Heart left ventricle (tissue), 16 donors: Measurements from ENCODE around the gene NTM. TPM values are rescaled to one million over a fixed set of nuclear protein-coding genes. Genes with fewer than 3 reads are reported as not detected.

Experiments used
- ATAC-seq, 4 donors: fragments of 200-7000 bp; cut with Tn5 transposase; one replicate each; pipeline ENCODE4 v1.9.1; 2020 to 2022; ENCODE audit warnings: moderate library complexity in 4 of 4, mild to moderate bottlenecking in 3 of 4, moderate number of reproducible peaks in 1 of 4
- DNase-seq, 5 donors: peaks; one replicate each; pipeline ENCODE4 v3.0.0-alpha.2; 2020
- H3K27ac ChIP-seq, 12 donors: fragments of 200-600 bp; sonication (generic) in 4 of 12; one replicate each; pipeline versions ENCODE4 v1.5.0 to v1.8.0; 2016 to 2022; ENCODE audit warnings: mild to moderate bottlenecking in 2 of 12
- H3K27me3 ChIP-seq, 9 donors: fragments of 200-600 bp; sonication (generic) in 2 of 9; one replicate each; pipeline versions ENCODE4 v1.5.1 to v1.8.0; 2016 to 2022; ENCODE audit warnings: mild to moderate bottlenecking in 3 of 9
- H3K36me3 ChIP-seq, 9 donors: fragments of 200-600 bp; sonication (generic) in 2 of 9; one replicate each; pipeline versions ENCODE4 v1.5.0 to v1.8.0; 2018 to 2022; ENCODE audit warnings: mild to moderate bottlenecking in 2 of 9
- H3K4me1 ChIP-seq, 12 donors: fragments of 200-600 bp; sonication (generic) in 4 of 12; one replicate each; pipeline versions ENCODE4 v1.5.0 to v1.8.0; 2016 to 2022; ENCODE audit warnings: mild to moderate bottlenecking in 3 of 12
- H3K4me3 ChIP-seq, 12 donors: fragments of 200-600 bp; sonication (generic) in 4 of 12; one replicate each; pipeline versions ENCODE4 v1.5.0 to v1.8.0; 2017 to 2022; ENCODE audit warnings: mild to moderate bottlenecking in 9 of 12, moderate library complexity in 4 of 12
- H3K9me3 ChIP-seq, 12 donors: fragments of 200-600 bp; sonication (generic) in 4 of 12; one replicate each; pipeline versions ENCODE4 v1.5.0 to v1.8.0; 2016 to 2022; ENCODE audit warnings: mild to moderate bottlenecking in 1 of 12
- POLR2A ChIP-seq, 2 donors: fragments of 450-650 bp; IDR thresholded peaks; one replicate each; pipeline ENCODE4 v1.6.1; 2017; ENCODE audit warnings: antibody characterized with exemption in 2 of 2, mild to moderate bottlenecking in 2 of 2, moderate library complexity in 2 of 2
- WGBS, 4 donors: extraction: QIAGEN DNeasy Blood & Tissue Kit in 2 of 4; methylation state at CpG; one replicate each; pipeline versions ENCODE4 v1.1.5 to v1.1.7; 2013 to 2018; 5-methylcytosine and 5-hydroxymethylcytosine counted together
- intact Hi-C, 10 donors: fragments of 100-400 bp; cut with DNase I; formaldehyde crosslinking; loops; one replicate each; pipeline versions ENCODE4 v1.11.1 to v1.14.2; 2022
- polyA plus RNA-seq, 2 donors: library from polyadenylated mRNA; stranded (reverse); fragments of 200-250 nt; gene quantifications; one replicate each; pipeline ENCODE4 v1.2.3, GENCODE V29; 2013
- total RNA-seq, 9 donors: library from RNA; depleted of rRNA in 2 of 9; stranded (reverse); fragments of >200 nt in 2 of 9; fragmentation: NEBNext Ultra II Directional in 3 of 9; extraction: Animal tissue kit (Norgen Biotek cat#: 25700) in 3 of 9; gene quantifications; one replicate each; pipeline versions ENCODE4 v1.1.0 to v1.2.4, GENCODE V29; 2016 to 2023
- TF ChIP-seq, protein P1 (sequence below), 12 donors: fragments of 200-600 bp; sonication (generic) in 4 of 12; IDR thresholded peaks; one replicate each; pipeline versions ENCODE4 v1.5.0 to v1.8.0; 2018 to 2022; ENCODE audit warnings: antibody characterized with exemption in 12 of 12, mild to moderate bottlenecking in 5 of 12
- donor health status: ischemic (EF 13 %, LVEDD 7.1; RV severe dilation, severe dysfunction).
- donor health status: healthy with polysubstance abuse.
- donor health status: DM: no; HTN: yes; CAD: no.
- donor health status: DM: no; HTN: no; CAD: no.
- donor health status: ischemic (EF 25% LVEDD 6.9; RV normal size, moderate dysfunction).
- donor health status: ischemic (EF 25% LVEDD 5.7; RV mildly dilated, moderate dysfunction).
- donor health status: healthy.
- donor health status: DM: yes; HTN: yes; CAD: no.
- donor health status: ischemic (EF 35%, LVEDD 5.7; RV mildly dilated, moderate dysfunction).
- donor health status: nonischemic (EF 11% LVEDD 7.7; RV severe dilation, severe dysfunction).
- donor health status: DM: yes; HTN: yes; CAD: no.
- donor health status: PGD.
- donor health status: ischemic (EF 29% LVEDD 5.4; RV normal size, mild dysfunction).
- donor health status: nonischemic (EF 23%, LVEDD 6.1; RV moderate dilation, normal function).

Gene NTM
- total and polyA plus RNA-seq, 11 donors, result 0.40 to 7.7 (median 1.5) TPM

DNA sequence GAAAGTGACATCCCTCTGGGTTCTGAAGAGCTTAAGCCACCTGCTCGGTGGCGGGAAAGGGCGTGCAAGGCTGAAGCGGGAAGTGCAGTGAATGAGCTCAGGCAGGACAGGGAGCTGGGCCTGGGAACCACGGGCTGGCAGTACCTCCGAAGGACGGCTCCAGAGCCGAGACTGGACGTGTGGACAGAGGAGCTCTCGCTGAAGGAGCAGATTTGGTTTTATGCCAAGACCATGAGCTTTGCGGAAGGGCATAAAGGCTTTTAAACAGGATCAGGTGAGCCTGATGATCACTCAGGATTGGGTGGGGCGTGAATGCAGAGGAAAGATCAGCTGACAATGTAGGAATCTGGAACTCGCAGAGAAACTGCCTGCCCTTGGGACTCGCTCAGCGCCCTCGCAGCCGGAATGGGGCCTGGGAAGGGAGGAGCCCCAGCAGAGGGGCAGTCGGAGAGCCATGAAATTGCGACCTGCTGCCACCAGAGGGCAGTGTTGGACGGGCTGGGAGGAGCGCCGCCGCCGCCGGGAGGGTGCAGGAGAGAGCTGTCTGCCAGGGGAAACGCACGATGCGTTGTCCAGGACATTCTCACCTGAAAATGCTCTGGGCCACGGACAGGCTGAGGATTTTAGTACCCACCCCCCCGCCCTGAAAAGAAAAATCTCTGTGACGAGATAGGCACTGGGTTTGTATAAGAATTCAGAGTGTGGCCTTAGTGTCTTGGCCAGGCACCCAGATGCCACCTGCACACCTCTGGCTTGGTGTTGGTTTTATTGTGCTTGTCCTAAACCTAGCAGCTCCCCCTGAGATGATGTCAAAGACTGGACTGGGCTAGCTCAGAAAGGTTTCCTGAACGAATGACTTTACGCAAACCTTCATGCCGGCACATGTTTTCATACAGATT lies 324.4 kb downstream of the NTM start:
- peaks cover 0 to 9% (median 4%) of the 10 kb centered on the region in 12 donors for H3K4me1 ChIP-seq
- TF ChIP-seq, protein P1, sequence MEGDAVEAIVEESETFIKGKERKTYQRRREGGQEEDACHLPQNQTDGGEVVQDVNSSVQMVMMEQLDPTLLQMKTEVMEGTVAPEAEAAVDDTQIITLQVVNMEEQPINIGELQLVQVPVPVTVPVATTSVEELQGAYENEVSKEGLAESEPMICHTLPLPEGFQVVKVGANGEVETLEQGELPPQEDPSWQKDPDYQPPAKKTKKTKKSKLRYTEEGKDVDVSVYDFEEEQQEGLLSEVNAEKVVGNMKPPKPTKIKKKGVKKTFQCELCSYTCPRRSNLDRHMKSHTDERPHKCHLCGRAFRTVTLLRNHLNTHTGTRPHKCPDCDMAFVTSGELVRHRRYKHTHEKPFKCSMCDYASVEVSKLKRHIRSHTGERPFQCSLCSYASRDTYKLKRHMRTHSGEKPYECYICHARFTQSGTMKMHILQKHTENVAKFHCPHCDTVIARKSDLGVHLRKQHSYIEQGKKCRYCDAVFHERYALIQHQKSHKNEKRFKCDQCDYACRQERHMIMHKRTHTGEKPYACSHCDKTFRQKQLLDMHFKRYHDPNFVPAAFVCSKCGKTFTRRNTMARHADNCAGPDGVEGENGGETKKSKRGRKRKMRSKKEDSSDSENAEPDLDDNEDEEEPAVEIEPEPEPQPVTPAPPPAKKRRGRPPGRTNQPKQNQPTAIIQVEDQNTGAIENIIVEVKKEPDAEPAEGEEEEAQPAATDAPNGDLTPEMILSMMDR (IDR thresholded peaks at IDR 0.05), result peak; percentile 83 to 98 (median 95)
- no peak for TF ChIP-seq POLR2A (IDR thresholded peaks at IDR 0.05)
- peak; percentile 80 to 94 (median 92) for ATAC-seq
- peak; percentile 79 to 89 (median 83) for DNase-seq
- H3K36me3 ChIP-seq, result no peaks in the 10 kb centered on the region
- peak overlapping the region in 1 of 12 donors; percentile 8 for H3K27ac ChIP-seq
- WGBS, 4 donors, result 16 to 22% (median 19%) methylated on average over 33 to 34 of the region's 34 CpGs
- no peaks in the 10 kb centered on the region for H3K9me3 ChIP-seq
- peak overlapping the region in 5 of 12 donors; percentile 5 to 23 (median 16) for H3K4me3 ChIP-seq
- intact Hi-C loops, result loop anchor here in 3 of 10 donors (5.0 to 10.0 kb wide), 3 partner anchors 433 to 1370 kb away; no protein-coding TSS in a partner anchor
- peaks cover 0 to 53% (median 7%) of the 10 kb centered on the region in 9 donors for H3K27me3 ChIP-seq

DNA sequence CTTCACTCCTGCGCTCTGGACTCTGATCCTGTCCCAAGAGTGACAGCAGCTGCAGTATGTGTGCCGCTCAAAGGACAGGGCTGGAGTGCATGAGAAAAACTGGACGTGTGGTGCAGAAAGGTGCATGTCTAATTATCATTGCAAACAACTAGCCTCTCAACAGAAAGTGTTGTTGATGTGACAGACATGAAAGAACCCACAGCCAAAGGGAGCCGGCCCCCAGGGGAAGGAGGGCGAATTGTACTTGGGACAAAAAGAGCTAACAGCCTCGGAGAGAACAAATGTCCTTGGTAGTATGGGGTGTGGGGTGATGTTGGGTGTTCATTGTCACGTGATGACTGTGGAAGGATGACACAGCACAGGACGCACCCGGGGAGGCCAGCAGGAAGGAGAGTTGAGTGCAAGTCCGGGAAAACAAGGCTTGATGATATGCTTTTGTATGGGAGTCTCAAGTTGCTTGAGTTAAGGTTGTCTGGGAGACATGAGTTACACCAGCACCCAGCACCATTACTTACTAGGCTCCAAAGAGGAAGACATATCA lies 325.5 kb downstream of the NTM start:
- no peak for ATAC-seq
- Histone ChIP-seq H3K4me1 (peaks cover 0 to 9% (median 4%) of the 10 kb centered on the region in 12 donors), H3K4me3 (no peak overlapping the region), H3K36me3 (no peaks in the 10 kb centered on the region), H3K27me3 (peaks cover 2 to 52% (median 7%) of the 10 kb centered on the region in 9 donors), H3K9me3 (no peaks in the 10 kb centered on the region), H3K27ac (no peak overlapping the region)
- 55 to 63% (median 58%) methylated on average over 10 of the region's 10 CpGs for WGBS, 4 donors
- TF ChIP-seq POLR2A (IDR thresholded peaks at IDR 0.05), result no peak
- TF ChIP-seq, protein P1 (IDR thresholded peaks at IDR 0.05), result no peak
- intact Hi-C loops, result loop anchor here in 3 of 10 donors (5.0 to 10.0 kb wide), 2 partner anchors 1366 to 1369 kb away; no protein-coding TSS in a partner anchor
- no peak for DNase-seq

DNA sequence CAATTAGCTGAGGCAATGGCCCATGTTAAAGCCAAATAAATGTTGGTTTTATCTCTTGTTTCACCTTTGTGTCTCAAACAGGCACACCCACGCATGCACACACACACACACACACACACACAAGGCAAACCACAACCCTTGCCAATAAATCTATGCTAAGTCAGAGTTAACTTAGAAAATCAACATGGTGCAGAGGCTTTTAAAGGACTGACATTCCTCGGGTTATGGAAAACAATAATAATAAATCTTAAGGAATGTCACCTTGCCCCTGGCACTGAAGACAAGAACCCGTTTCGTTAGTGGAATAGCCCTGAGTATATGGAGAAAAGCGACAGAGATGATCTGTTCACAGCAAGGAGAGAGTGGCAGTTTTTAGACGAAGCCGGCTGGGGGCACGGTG lies 326.3 kb downstream of the NTM start:
- 85 to 91% (median 88%) methylated on average over 8 of the region's 8 CpGs for WGBS, 4 donors
- Histone ChIP-seq H3K27ac (no peak overlapping the region), H3K4me1 (peaks cover 0 to 9% (median 4%) of the 10 kb centered on the region in 12 donors), H3K4me3 (no peak overlapping the region), H3K9me3 (no peaks in the 10 kb centered on the region), H3K36me3 (no peaks in the 10 kb centered on the region), H3K27me3 (peaks cover 0 to 51% (median 2%) of the 10 kb centered on the region in 9 donors)
- intact Hi-C loops, result loop anchor here in 3 of 10 donors (5.0 to 10.0 kb wide), 2 partner anchors 1366 to 1368 kb away; no protein-coding TSS in a partner anchor
- no peak for TF ChIP-seq POLR2A (IDR thresholded peaks at IDR 0.05)
- TF ChIP-seq, protein P1 (IDR thresholded peaks at IDR 0.05), result no peak
- ATAC-seq, result no peak
- no peak for DNase-seq

DNA sequence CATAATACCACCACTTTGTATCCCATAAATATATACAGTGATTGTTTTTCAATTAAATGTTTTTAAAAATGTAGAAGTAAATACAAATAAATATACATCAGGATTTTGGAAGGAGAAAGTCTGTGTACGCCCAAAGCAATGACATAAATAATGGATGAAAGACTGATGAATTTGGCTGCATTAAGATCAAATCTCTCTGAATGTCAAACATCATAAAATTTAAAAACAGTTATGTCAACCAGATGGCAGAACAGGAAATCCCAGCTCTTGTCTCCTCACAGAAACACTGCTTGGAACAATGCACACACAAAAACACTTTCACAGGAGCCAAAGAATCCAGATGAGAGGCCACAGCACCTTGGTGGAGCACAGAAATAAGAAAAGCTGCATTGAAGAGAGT lies 332.9 kb downstream of the NTM start:
- intact Hi-C loops, result no loop called here
- no peak for ATAC-seq
- no peak for DNase-seq
- no peak overlapping the region for H3K4me3 ChIP-seq
- peaks cover 0 to 20% (median 2%) of the 10 kb centered on the region in 9 donors for H3K27me3 ChIP-seq
- H3K36me3 ChIP-seq, result no peaks in the 10 kb centered on the region
- no peak overlapping the region for H3K27ac ChIP-seq
- TF ChIP-seq POLR2A (IDR thresholded peaks at IDR 0.05), result no peak
- TF ChIP-seq, protein P1 (IDR thresholded peaks at IDR 0.05), result no peak
- peaks cover 0 to 37% (median 4%) of the 10 kb centered on the region in 12 donors for H3K9me3 ChIP-seq
- H3K4me1 ChIP-seq, result no peaks in the 10 kb centered on the region
- 0 to 92% (median 81%) methylated on average over 1 of the region's 1 CpG for WGBS, 4 donors
